HG03565 (cell line): ENCODE results near the gene DIP2C.
"Not testable (repeated sequence)": the region's sequence is repeated elsewhere in the genome, so short reads cannot be mapped to it uniquely, and the experiment has no call there.

ENCODE experiments used
- ATAC-seq: cut with Tn5 transposase; IDR thresholded peaks from one replicate; pipeline ENCODE4 v1.9.1; 2021; ENCODE audit warnings: mild to moderate bottlenecking, moderate library complexity; ENCODE audit not compliant: unreplicated experiment

The DIP2C gene

GRCh38 chr10:489330-489729 is 200.1 kb downstream of the DIP2C start:
- no peak for ATAC-seq

DNA sequence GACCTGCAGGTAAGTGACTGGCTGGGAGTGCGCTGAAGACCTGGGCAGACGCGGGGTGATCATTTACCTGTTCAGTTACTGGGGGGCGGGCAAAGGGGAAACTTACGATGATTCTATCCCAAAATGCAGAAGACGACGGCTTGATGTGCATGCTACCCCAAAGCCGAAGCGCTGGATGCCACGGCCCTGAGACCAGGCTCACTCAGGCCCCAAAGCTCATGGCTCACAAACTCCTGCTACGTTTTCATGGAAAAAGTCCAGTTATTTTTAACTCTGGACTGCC is 200.6 kb downstream of the DIP2C start:
- ATAC-seq: no peak

GRCh38 chr10:488081-488932 is 201.2 kb downstream of the DIP2C start:
- ATAC-seq: no peak

DNA sequence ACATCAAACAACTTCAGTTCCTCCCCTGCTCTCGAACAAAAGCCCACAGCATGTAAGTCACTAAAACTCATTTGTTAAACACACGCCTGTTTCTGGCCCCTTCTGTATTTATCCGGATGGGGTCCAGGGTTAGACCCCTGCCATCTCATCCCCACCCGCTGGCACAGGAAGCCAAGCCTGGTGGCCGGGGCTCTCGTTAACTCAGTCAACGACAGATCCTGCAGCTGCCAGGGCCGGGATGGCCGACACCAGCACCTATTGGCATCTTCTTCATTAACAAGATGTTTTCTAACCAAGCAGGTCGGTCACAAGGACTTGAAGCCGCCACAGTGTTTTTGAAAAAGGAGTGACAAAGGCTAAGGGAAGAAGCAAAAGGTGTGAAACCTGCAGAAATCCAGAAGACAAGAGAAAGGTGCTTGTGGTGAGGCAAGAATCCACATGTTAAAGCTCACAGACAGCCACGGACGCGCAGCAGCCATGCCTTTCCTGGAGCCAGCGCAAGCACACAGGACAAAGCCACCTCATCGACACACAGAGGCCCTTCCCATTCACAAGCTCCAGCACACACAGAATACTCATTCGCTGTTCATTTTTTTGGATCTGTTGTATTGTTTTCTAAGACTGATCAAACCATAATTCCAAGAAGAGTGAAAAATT is 202.7 kb downstream of the DIP2C start:
- ATAC-seq: no peak

DNA sequence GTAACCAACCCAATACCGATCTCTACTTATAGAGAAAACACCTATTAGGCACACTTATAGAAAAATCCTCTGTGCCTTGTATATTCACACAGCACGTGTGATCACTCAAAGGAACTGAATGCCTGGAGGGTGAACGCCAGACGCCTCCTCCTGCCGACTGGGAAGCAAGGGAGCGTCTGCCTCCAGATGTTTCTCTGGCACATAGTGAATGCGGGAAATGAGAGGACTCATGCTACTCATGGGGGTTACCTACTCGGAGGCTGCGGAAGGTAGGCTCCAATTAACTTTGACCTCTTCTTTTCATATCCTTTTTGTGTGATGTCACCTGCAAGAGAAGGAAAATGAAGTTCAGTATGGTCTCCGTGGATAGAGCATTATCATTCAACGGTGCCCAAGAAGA is 203.3 kb downstream of the DIP2C start:
- ATAC-seq: no peak

GRCh38 chr10:485776-486175 is 203.7 kb downstream of the DIP2C start:
- ATAC-seq: no peak

DNA sequence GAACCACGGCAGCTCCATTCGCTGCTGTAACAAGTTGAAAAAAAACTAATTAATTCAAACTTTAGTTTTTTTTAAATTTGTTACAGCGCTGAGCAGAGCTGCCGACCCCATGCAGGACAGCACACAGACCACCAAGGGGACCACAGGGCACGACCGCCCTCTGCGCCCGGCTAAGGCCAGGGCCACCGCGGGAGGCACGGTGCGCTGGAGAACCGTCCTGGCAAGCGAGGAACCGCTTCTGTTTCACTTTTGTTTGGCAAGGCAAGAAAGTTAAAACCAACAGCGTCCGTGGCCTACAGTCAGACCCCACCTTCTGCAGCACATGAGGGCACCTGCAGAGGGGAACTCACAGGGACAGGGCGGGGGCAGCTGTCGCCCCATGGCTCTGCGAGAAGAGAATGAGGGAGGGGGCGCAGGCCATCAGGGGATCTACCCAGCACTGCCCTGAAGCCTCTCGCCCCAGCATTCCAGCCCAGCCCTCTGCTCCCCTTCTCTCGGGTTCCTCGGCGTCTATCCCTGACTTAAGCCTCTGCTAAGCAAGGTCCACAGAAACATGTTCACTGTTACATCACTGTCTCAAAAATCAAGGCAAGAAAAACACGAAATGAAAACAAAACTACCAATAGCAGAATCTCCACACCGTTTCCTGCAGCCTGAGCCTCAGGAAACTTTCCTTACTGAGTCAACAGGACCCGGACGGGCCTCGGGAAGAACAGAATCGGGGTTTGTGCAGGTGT is 204.4 kb downstream of the DIP2C start:
- no peak for ATAC-seq

- no peak for ATAC-seq
These were observed 205.0 kb downstream of the DIP2C start for GRCh38 chr10:484441-484924.

DNA sequence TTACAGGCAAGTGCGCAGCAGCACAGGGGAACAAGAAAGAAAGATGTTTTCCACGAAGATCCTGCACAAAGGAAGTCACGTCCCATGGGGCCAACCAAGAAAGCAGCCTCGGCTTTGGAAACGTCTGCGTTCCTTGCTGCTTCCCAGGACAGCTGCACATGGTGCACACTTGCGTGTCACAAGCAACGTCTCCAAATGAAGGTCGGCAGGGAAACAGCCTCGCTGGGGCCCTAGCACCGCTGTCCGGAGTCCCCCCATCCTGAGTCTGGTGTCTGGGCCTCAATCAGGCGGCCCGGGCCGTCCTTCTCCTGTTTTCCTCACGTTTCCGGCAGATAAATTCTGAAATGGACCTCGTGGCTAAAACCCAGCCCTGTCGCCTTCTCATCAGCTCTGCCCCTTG is 206.2 kb downstream of the DIP2C start:
- ATAC-seq: no peak

DNA sequence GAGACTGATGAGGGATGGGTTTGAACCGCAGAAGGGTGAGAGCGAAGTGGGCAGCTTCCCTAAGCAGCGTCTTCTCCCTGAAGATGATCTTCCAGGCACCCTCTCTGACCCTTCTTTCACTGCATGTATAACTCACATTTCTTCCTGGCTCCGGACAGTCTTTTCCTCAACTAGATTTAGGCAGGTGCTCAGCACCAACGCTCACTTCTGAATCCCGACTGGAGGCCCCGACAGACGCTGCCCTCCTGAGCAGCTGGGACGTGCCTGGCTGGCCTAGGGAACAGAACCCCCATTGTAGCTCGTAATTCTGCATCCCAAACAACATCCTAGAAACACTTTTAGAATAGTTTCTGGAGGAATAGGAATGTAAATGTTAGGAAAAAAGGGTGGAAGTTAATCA is 206.6 kb downstream of the DIP2C start:
- no peak for ATAC-seq

- no peak for ATAC-seq
These were observed 207.4 kb downstream of the DIP2C start for GRCh38 chr10:482051-482501.

DNA sequence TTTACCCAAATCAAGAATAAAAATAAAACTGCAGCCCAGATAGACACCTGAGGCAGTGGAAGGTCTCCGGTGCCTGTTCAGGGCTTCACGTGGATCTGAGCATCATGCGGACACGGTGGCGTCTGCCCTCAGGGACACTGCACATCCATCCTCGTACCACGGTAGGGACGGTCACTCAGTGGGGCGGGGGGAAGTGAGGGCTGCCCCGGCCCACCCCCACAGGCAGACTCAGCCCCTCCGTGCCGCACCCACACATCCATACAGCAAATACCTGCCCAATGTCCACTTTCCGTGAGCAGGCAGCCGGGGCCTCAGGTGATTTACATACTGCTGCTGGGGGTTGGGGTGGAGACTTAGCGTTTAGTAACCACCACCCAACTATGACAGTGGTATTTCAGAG is 207.8 kb downstream of the DIP2C start:
- ATAC-seq: no peak

DNA sequence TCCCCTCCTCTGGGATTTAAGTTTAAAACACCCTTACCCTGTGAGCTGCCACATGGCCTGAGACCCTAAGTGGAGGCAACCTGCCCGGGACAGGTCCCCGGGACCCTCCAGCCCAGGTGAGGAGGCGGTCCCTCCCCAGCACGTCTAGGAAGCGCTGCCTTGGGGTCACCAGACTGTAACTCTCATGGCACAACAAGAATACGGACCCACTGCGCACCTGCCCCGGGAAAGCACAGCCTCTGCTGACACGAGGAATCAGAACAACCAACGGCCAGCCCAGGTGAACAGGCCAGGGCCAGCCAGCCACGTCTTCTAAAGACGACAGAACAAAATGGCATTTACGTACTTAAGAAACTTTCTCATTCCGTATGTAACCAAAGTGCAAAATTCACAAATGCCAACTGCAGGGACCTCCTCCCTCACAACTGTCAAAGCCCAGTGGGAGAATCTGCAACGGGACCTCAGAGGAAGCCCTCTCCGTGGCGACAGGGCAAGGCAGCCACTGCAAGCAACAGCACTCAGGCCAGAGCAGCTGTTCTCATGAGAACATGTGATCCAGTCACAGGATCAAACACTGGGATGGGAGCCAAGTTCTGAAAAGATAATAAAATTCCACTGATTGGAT is 208.4 kb downstream of the DIP2C start:
- no peak for ATAC-seq

- ATAC-seq: no peak
These were observed 209.0 kb downstream of the DIP2C start for GRCh38 chr10:480498-480927.

DNA sequence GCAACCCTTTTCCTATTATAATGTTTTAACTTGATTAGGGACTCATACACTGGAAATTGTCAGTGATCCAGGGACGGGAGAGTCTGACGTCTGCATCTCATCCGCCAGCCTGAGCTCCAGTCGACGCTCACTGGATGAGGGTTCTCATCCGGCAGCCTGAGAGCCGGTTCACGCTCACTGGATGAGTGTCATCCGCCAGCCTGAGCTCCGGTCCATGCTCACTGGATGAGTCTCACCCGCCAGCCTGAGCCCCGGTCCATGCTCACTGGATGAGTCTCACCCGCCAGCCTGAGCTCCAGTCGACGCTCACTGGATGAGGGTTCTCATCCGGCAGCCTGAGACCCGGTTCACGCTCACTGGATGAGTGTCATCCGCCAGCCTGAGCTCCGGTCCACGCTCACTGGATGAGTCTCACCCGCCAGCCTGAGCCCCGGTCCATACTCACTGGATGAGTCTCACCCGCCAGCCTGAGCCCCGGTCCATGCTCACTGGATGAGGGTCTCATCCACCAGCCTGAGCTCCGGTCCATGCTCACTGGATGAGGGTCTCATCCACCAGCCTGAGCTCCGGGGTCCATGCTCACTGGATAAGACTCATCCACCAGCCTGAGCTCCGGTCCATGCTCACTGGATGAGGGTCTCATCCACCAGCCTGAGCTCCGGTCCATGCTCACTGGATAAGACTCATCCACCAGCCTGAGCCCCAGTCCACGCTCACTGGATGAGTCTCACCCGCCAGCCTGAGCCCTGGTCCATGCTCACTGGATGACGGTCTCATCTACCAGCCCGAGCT is 209.6 kb downstream of the DIP2C start:
- ATAC-seq: not testable (repeated sequence)

DNA sequence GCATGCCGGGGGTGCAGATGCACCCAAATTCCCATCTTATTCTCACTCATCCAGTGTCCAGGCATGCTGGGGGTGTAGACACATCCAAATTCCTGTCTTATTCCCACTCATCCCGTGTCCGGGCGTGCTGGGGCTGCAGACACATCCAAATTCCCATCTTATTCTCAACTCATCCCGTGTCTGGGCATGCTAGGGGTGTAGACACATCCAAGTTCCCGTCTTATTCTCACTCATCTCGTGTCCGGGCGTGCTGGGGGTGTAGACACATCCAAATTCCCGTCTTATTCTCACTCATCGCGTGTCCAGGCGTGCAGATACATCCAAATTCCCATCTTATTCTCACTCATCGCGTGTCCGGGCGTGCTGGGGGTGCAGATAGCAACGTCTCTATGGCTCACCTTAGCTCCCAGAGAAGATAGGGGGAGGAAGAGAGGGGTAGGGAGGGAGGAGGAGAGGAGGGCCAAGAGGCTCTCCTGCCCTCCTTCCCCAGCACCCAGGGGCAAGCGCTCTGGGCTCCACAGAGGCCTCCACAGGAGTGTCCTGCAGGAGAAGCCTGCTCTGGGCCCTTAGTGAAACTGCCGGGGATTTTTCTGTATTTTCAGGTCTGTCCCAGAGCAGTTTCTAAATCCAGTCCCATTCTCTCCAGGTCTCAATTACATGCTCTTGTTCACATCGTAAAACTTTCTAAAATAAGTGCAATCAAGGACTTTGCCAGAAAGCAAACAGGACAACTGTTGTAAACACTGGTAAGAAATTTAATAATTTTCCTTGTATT is 210.8 kb downstream of the DIP2C start:
- no peak for ATAC-seq

DNA sequence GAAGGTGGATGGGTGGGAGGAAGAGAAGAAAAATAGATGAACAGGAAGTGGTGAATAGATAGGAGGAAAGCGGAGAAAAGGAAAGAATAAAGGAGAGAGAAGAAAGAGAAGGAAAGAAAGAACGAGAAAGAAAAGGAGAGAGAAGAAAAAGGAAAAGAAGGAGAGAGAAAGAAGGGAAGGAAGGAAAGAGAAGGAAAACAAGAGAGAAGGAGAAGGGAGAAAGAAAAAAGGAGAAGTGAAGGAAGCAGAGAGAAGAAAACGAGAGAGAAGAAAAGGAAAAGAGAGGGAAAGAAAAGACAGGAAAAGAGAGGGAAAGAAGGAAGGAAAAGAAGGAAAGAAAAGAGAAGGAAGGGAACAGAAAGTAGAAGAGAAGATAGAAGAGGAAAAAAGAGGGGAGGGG is 211.8 kb downstream of the DIP2C start:
- ATAC-seq: no peak

- no peak for ATAC-seq
These were observed 213.1 kb downstream of the DIP2C start for GRCh38 chr10:476455-476780.

- ATAC-seq: no peak
These were observed 213.6 kb downstream of the DIP2C start for GRCh38 chr10:475709-476454.
